Measurements from ENCODE around the gene LAMA4. TPM values are rescaled to one million over a fixed set of nuclear protein-coding genes. Genes with fewer than 3 reads are reported as not detected.

LAMA4 gene
- total and polyA plus RNA-seq, 9 donors = 29.0 to 92.8 (median 42.5) TPM

DNA sequence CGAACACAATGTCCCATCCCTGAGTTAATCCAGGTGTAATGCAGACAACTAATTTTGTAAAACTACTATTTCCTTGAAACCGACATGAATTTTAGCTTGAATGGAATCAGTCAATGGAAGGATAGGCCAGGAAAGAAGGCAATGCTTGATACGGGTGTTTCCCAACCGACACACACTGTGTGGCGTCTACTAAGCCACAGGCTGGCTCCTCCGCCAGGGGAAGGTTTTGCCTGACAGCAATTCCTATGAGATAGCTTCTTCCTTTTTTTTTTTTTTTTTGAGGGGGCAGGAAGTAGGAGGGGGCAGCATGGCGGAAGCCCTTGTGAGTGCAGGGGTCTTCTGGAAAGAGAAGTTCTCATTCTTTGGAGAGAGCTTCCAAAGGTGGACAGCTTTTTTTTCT is 12.0 kb upstream of the LAMA4 start:
- H3K4me1 ChIP-seq (ENCODE audit: insufficient read depth) = peaks cover 1% of the 10 kb centered on the region

GRCh38 chr6:112259337-112259675 is 4.9 kb upstream of the LAMA4 start:
- intact Hi-C loops (cut with DNase I) = no loop called here
- H3K9me3 ChIP-seq = no peaks in the 10 kb centered on the region
- H3K27me3 ChIP-seq = no peaks in the 10 kb centered on the region
- H3K36me3 ChIP-seq = no peaks in the 10 kb centered on the region
- WGBS, 3 donors = 83 to 93% (median 93%) methylated on average over 1 of the region's 1 CpG
- H3K4me1 ChIP-seq (ENCODE audit: insufficient read depth) = no peaks in the 10 kb centered on the region
- no peak overlapping the region for H3K27ac ChIP-seq
- no peak overlapping the region for H3K4me3 ChIP-seq
- TF ChIP-seq CTCF (IDR thresholded peaks at IDR 0.05) (no peak), EP300 (IDR thresholded peaks at IDR 0.05) (no peak), POLR2A (IDR thresholded peaks at IDR 0.05) (no peak)
- no peak for DNase-seq

More for the DNA sequence above, 12.0 kb upstream of the LAMA4 start:
- Histone ChIP-seq H3K4me3 (no peak overlapping the region), H3K9me3 (no peaks in the 10 kb centered on the region), H3K27ac (no peak overlapping the region), H3K27me3 (no peaks in the 10 kb centered on the region), H3K36me3 (no peaks in the 10 kb centered on the region)
- TF ChIP-seq CTCF (IDR thresholded peaks at IDR 0.05) = no peak
- TF ChIP-seq POLR2A (IDR thresholded peaks at IDR 0.05) = no peak
- TF ChIP-seq EP300 (IDR thresholded peaks at IDR 0.05) = no peak
- intact Hi-C loops (cut with DNase I) = no loop called here
- no peak for DNase-seq
- 96% methylated on average over 7 of the region's 7 CpGs for WGBS, 3 donors

- no peaks in the 10 kb centered on the region for H3K36me3 ChIP-seq
- intact Hi-C loops (cut with DNase I) = no loop called here
- H3K27me3 ChIP-seq = no peaks in the 10 kb centered on the region
- H3K9me3 ChIP-seq = no peaks in the 10 kb centered on the region
- H3K27ac ChIP-seq = no peak overlapping the region
- TF ChIP-seq POLR2A (IDR thresholded peaks at IDR 0.05) (no peak), EP300 (IDR thresholded peaks at IDR 0.05) (no peak), CTCF (IDR thresholded peaks at IDR 0.05) (no peak)
- H3K4me3 ChIP-seq = no peak overlapping the region
- DNase-seq = no peak
- 90 to 95% (median 92%) methylated on average over 11 of the region's 11 CpGs for WGBS, 3 donors
- H3K4me1 ChIP-seq (ENCODE audit: insufficient read depth) = no peaks in the 10 kb centered on the region
These were observed 4.4 kb upstream of the LAMA4 start for GRCh38 chr6:112258642-112259336.

DNA sequence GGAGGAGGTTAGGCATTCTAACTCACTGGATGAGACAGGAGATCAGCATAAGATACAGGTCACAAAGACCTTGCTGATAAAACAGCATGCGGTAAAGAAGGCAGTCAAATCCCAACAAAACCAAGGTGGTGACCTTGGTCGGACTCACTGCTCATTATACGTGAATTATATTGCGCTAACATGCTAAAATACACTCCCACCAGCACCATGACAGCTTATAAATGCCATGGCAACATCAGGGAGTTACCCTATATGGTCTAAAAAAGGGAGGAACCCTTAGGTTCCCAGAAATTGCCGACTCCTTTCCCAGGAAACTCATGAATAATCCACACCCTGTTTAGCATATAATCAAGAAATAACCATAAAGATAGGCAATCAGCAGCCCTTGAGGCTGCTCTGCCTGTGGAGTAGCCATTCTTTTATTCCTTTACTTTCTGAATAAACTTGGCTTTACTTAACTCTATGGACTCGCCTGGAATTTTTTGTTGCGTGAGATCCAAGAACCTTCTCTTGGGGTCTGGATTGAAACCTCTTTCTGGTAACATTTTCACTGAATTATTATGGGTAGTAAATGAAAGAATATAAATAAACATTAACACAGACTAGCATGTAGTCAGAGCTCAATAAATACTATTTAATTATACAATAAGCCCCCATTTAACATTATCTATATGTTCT is 3.0 kb upstream of the LAMA4 start:
- Histone ChIP-seq H3K27ac (no peak overlapping the region), H3K9me3 (no peaks in the 10 kb centered on the region), H3K36me3 (no peaks in the 10 kb centered on the region), H3K4me1 (ENCODE audit: insufficient read depth) (no peaks in the 10 kb centered on the region), H3K27me3 (no peaks in the 10 kb centered on the region), H3K4me3 (no peak overlapping the region)
- intact Hi-C loops (cut with DNase I) = no loop called here
- TF ChIP-seq EP300 (IDR thresholded peaks at IDR 0.05) = no peak
- TF ChIP-seq POLR2A (IDR thresholded peaks at IDR 0.05) = no peak
- TF ChIP-seq CTCF (IDR thresholded peaks at IDR 0.05) = no peak
- DNase-seq = no peak
- 58 to 66% (median 65%) methylated on average over 7 of the region's 7 CpGs for WGBS, 3 donors

All from ovary (tissue), 9 donors.